GM19035 (cell line): ENCODE measurements around the gene LRRC10B.

ENCODE experiments used
- ATAC-seq: cut with Tn5 transposase; IDR thresholded peaks from one replicate; pipeline ENCODE4 v1.9.1; 2021; ENCODE audit not compliant: unreplicated experiment

The LRRC10B gene

GRCh38 chr11:61544466-61544865 is 35.9 kb downstream of the LRRC10B start:
- no peak for ATAC-seq

DNA sequence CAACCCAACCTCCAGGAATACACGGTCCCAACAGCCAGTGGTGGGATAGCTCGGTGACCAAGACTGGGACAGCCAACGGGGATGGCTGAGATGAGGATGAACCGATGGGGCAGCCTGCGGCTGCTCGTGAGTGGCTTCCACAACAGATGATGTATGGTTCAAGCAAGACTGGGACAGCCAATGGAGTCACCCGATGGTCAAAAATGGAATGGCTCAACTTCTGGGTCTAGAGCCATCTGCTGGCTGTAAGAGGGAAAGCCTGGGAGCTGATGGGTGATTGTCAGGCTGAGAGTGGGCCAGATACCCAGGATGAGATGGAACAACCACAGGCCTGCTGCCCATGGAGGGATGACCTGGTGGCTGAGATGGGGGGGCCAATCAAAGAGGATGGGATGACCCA is 36.8 kb downstream of the LRRC10B start:
- ATAC-seq: no peak

- no peak for ATAC-seq
These were observed 37.4 kb downstream of the LRRC10B start for GRCh38 chr11:61545921-61546320.

DNA sequence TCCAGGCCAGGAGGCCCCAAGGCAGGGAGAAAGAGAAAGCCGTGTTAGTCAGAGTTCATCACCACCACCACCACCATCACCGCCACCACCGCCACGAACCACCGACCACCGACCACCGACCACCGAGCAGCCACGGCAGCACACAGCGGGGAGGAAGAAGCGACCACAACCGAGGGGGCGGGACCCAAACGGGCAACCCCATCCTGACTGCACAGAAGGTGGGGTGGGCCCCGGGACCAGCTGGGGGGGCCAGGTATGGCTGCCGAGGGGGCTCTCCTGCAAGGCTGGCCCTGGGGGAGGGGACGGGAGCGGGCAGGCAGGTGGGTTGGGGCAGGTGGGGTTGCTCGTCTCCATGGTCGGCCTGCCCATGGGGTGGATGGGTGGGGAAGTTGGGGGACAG is 38.1 kb downstream of the LRRC10B start:
- ATAC-seq: no peak

DNA sequence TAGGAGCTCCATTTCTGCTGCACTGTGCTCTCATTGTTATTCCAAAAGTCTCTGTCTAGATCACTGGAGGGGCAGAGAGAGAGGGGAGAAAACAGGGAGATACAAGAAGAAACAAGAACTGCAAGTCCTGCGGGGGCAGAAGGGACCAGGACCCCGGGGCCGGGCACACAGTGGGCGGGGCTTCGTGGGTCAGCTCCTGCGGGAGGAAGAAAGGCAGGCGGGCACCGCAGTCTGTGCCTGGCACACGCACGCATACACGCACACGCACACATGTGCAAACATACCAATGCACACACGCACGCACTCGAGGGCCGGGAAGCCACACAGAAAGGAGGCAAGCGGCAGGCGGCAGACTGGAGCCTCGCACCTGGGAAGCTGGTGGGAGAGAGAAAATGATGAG is 38.7 kb downstream of the LRRC10B start:
- ATAC-seq: no peak

DNA sequence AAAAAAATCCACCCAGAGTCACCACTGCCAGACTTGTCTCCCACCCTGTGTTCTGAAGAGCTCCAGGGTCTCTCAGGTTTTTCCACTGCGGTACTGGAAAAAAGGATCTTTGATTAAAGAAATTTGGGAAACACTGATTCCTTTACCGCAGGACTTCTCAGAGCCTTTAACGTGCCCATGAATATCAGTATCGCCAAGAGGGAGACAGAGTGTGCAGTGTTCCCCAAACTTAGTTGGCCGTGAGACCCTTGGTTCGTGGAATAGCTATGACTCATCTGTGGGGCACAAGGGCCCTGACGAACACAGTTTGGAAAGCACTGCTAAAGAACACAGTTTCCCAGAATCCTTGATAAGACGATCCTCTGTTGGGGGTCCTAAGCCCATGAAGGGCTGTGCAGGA is 40.6 kb downstream of the LRRC10B start:
- no peak for ATAC-seq

GRCh38 chr11:61549662-61550568 is 41.4 kb downstream of the LRRC10B start:
- ATAC-seq: no peak

- no peak for ATAC-seq
These were observed 42.2 kb downstream of the LRRC10B start for GRCh38 chr11:61550665-61551227.

DNA sequence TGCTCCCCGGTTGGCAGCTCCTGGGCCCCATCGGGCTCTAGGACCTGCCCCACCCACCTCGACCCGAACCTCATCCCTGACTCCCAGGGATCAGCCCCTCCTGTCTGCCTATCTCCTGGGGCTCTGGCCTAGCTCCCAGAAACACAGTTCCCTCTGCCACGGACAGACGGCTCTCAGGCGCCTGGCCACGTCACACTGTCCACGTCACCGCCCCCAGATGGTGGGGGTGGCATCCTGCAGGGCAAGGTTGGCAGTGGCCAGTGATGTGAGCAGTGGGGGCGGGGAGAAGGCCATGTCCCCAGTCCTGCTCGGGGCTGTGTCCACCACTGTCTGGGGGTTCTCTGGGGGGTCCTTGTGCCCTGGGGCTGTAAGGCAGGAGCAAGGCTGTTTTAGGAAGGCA is 43.1 kb downstream of the LRRC10B start:
- no peak for ATAC-seq

DNA sequence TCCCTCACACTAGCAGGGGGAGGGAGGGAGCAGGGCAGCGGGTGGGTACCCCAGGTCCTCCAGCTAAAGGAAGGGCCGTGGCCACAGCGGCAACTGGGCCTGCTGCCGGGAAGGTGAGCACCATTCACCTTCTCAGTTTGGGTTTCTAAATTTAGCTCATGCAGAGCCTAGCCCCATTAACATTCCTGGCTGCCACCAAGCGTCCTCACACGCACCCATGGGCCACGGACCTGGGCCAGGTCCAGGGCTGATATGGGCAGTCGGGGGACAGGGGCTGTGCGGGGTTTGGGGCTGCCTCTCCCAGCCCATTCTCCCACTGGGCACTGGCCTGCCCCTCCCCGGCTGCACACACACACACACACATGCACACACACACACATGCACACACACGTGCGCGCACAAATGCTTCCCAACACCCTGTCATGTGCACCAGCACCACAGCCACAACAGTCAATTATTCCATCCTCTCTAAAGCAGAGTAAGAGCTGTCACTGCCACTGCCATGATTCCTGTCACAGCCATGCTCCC is 43.6 kb downstream of the LRRC10B start:
- no peak for ATAC-seq

DNA sequence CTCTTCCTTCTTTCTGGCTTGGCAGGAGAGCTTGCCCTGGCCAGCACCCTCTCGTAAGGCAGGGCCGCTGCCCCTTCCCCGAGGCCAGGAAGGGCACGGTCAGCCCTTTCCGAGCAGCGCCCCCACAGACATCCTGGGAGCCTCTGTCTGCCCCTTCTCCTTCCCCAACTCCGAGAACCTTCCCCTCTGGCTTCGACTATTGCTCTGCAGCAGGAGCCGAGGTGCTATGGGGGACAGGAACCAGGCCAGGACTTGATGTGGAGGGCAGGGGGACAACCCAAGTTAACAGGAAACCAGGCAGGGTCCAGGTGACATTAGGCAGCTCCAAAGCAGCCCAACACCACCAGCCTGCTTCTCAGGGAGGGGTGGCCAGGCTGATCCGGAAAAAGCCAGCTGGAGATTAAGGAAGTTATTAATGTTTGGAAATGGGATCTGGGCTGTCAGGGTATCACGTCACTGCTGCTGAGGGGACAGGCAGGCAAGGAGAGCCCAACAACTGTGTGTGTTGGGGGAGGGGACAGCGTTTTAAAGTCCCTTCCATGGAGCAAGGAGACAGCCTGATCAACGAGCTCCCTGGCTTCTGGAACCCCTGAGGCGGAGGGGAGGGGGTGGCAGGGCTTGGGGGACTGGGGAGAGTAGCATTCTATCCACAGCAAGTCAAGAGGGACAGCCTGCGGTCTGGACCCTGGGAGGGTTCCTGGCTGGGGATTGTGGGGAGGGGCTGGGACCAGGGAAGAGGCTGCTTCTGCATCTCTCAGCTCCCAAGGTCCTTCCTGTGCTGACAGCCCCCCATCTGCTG is 45.0 kb downstream of the LRRC10B start:
- no peak for ATAC-seq

DNA sequence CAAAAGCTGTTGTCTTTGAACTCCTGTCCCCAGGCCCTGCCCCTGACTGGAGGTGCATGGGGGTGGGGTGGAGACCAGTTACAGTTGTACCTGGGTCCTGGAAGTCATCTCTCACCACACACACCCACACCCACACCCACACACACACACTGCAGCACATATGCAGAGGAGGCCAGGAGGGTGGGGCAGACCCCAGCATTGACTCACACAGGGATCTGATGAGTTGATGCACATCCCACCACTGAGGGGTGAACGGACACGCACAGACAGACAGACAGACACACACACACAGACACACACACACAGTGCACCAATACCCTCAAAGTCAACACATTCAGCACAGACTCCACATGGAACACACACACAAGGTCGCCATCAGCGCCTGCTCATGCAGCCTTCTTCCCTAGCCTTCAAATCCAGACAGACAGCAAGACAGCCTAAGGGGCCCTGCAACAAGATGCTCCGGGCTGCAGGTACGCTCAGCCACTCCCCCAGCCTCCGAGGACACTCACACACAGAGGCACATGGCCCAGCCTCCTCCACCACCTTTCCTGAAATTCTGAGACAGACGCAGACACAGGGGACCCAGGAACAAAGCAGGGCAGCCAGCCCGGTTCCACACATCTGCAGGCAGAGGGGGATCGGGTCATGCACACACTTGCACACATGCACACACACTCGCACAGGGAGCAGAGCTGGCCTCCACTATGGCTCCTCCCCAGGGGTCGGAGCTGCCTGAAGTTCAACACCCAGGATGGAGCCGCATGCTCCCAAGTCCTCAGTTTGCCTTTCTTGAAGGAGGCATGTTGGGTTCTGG is 45.8 kb downstream of the LRRC10B start:
- ATAC-seq: no peak

DNA sequence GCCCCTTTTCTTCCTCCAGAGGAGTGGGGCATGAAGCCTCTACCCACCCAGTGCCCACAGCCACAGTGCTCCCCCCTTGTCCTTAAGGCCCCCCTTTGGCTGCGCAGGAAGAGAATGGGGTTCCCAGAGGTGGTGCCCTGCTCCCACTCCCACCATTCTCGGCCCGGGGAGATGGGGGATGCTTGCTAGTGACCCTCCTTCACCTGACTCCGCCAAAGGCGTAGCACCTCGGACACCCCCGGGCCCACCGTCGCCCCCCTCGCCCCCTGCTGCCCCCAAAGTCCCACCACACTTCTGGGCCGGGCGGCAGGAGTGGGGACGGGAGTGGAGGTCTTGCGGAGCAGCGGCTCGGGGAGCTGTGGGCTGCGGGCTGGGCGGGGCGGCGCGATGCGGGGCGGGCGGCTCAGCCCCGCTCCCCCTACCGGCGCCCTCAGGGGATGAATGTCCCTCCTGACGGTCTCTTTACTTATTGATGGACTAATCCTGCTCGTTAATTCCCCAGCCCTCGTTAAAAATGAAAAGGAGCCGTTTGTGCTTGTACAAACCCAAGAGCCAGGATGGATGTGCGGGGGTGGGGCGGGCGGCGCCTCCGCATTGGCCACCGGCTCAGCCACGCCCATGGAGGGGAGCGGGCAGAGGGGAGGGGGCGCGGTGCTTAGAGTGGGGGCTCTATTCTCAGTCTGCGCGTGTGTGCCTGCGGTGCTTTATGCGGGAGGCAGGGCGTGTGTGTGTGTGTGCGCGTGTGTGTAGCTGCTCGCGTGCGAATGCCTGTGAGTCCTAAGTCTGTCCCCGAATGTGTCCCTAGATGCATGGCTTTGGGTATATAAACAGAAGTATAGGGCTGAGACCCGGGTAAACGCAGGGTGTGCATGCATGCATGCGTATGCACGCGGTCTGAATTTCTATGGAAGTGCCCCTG is 46.8 kb downstream of the LRRC10B start:
- ATAC-seq: no peak

- no peak for ATAC-seq
These were observed 47.4 kb downstream of the LRRC10B start for GRCh38 chr11:61555978-61556377.

DNA sequence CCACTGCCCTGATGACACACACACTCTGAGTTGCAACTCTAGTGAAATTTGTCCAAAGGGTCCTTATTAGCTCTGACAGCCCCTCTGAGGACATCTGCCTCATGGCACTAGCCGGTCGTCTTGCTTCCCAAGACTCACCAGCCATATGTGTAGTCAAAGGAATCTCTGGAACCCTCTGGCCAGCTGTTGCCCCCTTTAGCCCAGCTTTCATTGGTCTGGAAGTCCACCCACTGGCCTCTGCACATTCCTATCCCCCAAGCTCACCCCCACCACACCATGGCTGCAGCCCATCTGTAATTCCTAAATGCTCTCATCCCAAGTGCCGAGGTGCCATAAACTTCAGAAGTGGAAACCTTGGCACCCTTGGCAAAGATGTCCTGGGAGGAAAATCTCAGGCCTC is 48.1 kb downstream of the LRRC10B start:
- ATAC-seq: no peak
